Liver (tissue), 9 donors: Measurements from ENCODE around the gene KRT1. TPM values are rescaled to one million over a fixed set of nuclear protein-coding genes. Genes with fewer than 3 reads are reported as not detected.

Experiments used
- DNase-seq: peaks from one replicate; pipeline ENCODE4 v3.0.0-alpha.2; 2017; ENCODE audit warnings: low spot score
- H3K27ac ChIP-seq, 2 donors: one replicate each; pipeline ENCODE4 v1.7.0; 2013; ENCODE audit warnings: inconsistent platforms in 2 of 2, low read length in 2 of 2, control low read depth in 1 of 2, low read depth in 1 of 2, mild to moderate bottlenecking in 1 of 2
- H3K27me3 ChIP-seq, 4 donors: one replicate each; pipeline versions ENCODE4 v1.6.1 to v1.7.0; 2013; ENCODE audit warnings: low read length in 3 of 4, inconsistent platforms in 1 of 4, mild to moderate bottlenecking in 1 of 4, moderate library complexity in 1 of 4; ENCODE audit not compliant: control insufficient read depth in 4 of 4, insufficient read depth in 4 of 4
- H3K36me3 ChIP-seq, 4 donors: one replicate each; pipeline versions ENCODE4 v1.6.1 to v1.7.0; 2013; ENCODE audit warnings: low read length in 3 of 4, mild to moderate bottlenecking in 3 of 4, low read depth in 1 of 4, moderate library complexity in 1 of 4; ENCODE audit not compliant: control insufficient read depth in 4 of 4, insufficient read depth in 3 of 4
- H3K4me1 ChIP-seq, 4 donors: one replicate each; pipeline versions ENCODE4 v1.6.1 to v1.7.0; 2013; ENCODE audit warnings: low read length in 3 of 4, mild to moderate bottlenecking in 3 of 4, moderate library complexity in 1 of 4; ENCODE audit not compliant: control insufficient read depth in 4 of 4, insufficient read depth in 4 of 4
- H3K4me3 ChIP-seq, 3 donors: one replicate each; pipeline versions ENCODE4 v1.6.1 to v1.7.0; 2013; ENCODE audit warnings: low read length in 3 of 3, control low read depth in 1 of 3, low read depth in 1 of 3, mild to moderate bottlenecking in 1 of 3
- H3K9ac ChIP-seq, 2 donors: one replicate each; pipeline ENCODE4 v1.7.0; 2013; ENCODE audit warnings: low read length in 2 of 2, mild to moderate bottlenecking in 2 of 2, moderate library complexity in 2 of 2, control low read depth in 1 of 2, low read depth in 1 of 2
- H3K9me3 ChIP-seq, 4 donors: one replicate each; pipeline versions ENCODE4 v1.6.1 to v1.7.0; 2013; ENCODE audit warnings: low read length in 3 of 4; ENCODE audit not compliant: control insufficient read depth in 4 of 4
- ATF3 ChIP-seq: IDR thresholded peaks from 2 replicates; pipeline ENCODE4 v1.6.1; 2016; ENCODE audit warnings: antibody characterized with exemption
- CTCF ChIP-seq: fragments of 150-350 bp; IDR thresholded peaks from 2 replicates; pipeline ENCODE4 v1.5.1; 2017; ENCODE audit warnings: improper control_type of control experiment, low read depth, low read length; ENCODE audit not compliant: missing input control
- EGR1 ChIP-seq, 2 donors: IDR thresholded peaks; 2 replicates each; pipeline ENCODE4 v1.6.1; 2016 to 2018; ENCODE audit warnings: antibody characterized with exemption in 2 of 2, low read depth in 2 of 2
- FOXA1 ChIP-seq: IDR thresholded peaks from 2 replicates; pipeline ENCODE4 v1.6.1; 2016; ENCODE audit warnings: antibody characterized with exemption
- FOXA2 ChIP-seq: IDR thresholded peaks from 2 replicates; pipeline ENCODE4 v1.6.1; 2016; ENCODE audit warnings: antibody characterized with exemption
- GABPA ChIP-seq, 2 donors: IDR thresholded peaks in 1 of 2; conservative IDR thresholded peaks in 1 of 2; 2 replicates each; pipeline ENCODE4 v1.6.1; 2016; ENCODE audit warnings: antibody characterized with exemption in 2 of 2, mild to moderate bottlenecking in 1 of 2, moderate library complexity in 1 of 2
- HNF4A ChIP-seq, 2 donors: conservative IDR thresholded peaks; 2 replicates each; pipeline ENCODE4 v1.6.1; 2016; ENCODE audit warnings: antibody characterized with exemption in 2 of 2, mild to moderate bottlenecking in 2 of 2
- JUND ChIP-seq, 2 donors: IDR thresholded peaks; 2 replicates each; pipeline ENCODE4 v1.6.1; 2016; ENCODE audit warnings: antibody characterized with exemption in 2 of 2
- MAX ChIP-seq: IDR thresholded peaks from 2 replicates; pipeline ENCODE4 v1.6.1; 2016; ENCODE audit warnings: antibody characterized with exemption
- NR2F2 ChIP-seq: IDR thresholded peaks from 2 replicates; pipeline ENCODE4 v1.6.1; 2016; ENCODE audit warnings: antibody characterized with exemption
- RAD21 ChIP-seq, 2 donors: IDR thresholded peaks; 2 replicates each; pipeline ENCODE4 v1.6.1; 2016; ENCODE audit warnings: antibody characterized with exemption in 2 of 2, mild to moderate bottlenecking in 2 of 2
- REST ChIP-seq: IDR thresholded peaks from 2 replicates; pipeline ENCODE4 v1.6.1; 2016; ENCODE audit warnings: antibody characterized with exemption, mild to moderate bottlenecking
- RXRA ChIP-seq, 2 donors: IDR thresholded peaks; 2 replicates each; pipeline ENCODE4 v1.6.1; 2017 to 2018; ENCODE audit warnings: antibody characterized with exemption in 2 of 2, mild to moderate bottlenecking in 1 of 2
- SP1 ChIP-seq: IDR thresholded peaks from 2 replicates; pipeline ENCODE4 v1.6.1; 2018; ENCODE audit warnings: antibody characterized with exemption, mild to moderate bottlenecking
- TAF1 ChIP-seq: conservative IDR thresholded peaks from 2 replicates; pipeline ENCODE4 v1.6.1; 2016; ENCODE audit warnings: antibody characterized with exemption, mild to moderate bottlenecking
- YY1 ChIP-seq: IDR thresholded peaks from 2 replicates; pipeline ENCODE4 v1.6.1; 2016; ENCODE audit warnings: antibody characterized with exemption, mild to moderate bottlenecking
- ZBTB33 ChIP-seq: IDR thresholded peaks from 2 replicates; pipeline ENCODE4 v1.6.1; 2016; ENCODE audit warnings: antibody characterized with exemption
- WGBS: extraction: QIAGEN DNeasy Blood & Tissue Kit; methylation state at CpG from one replicate; pipeline ENCODE4 v1.1.7; 2013; 5-methylcytosine and 5-hydroxymethylcytosine counted together
- polyA plus RNA-seq, 2 donors: library from polyadenylated mRNA; stranded (reverse) in 1 of 2; unstranded in 1 of 2; fragments of 200-250 nt in 1 of 2; fragments of >200 nt in 1 of 2; fragmentation: Nextera tagmentation in 1 of 2; extraction: Ambion mirVana in 1 of 2; gene quantifications; one replicate each; pipeline versions ENCODE4 v1.2.1 to v1.2.3, GENCODE V29; 2013 to 2015
- total RNA-seq, 2 donors: library from RNA; depleted of rRNA; stranded (reverse); fragments of >200 nt; gene quantifications; one replicate each; pipeline ENCODE4 v1.2.3, GENCODE V29; 2014
- donor health status: healthy.
- donor health status: healthy.
- donor health status: healthy.
- donor health status: healthy.
- donor health status: healthy.

Gene KRT1
- total RNA-seq = 1 to 10 TPM in 1 of 2 donors, not detected in 1; 2.7 TPM
- polyA plus RNA-seq = under 1 TPM in 1 of 2 donors, not detected in 1; 0.14 TPM

- no peak within 1 kb of the TSS for H3K4me3 ChIP-seq
- H3K9ac ChIP-seq = no peak within 1 kb of the TSS
- TF ChIP-seq HNF4A (conservative IDR thresholded peaks at IDR 0.05) (no peak), NR2F2 (no peak), ATF3 (no peak), YY1 (no peak)
- H3K36me3 ChIP-seq = no peaks in the 10 kb centered on the region
- H3K27me3 ChIP-seq = peaks cover 0 to 3% (median 0%) of the 10 kb centered on the region in 4 donors
- no peaks in the 10 kb centered on the region for H3K9me3 ChIP-seq
- no peak within 1 kb of the TSS for H3K27ac ChIP-seq
- no peak for DNase-seq
- WGBS = 74% methylated on average over 3 of the region's 3 CpGs
- H3K4me1 ChIP-seq = no peaks in the 10 kb centered on the region
Measured at GRCh38 chr12:52680363-52680762, at the start of gene KRT1. Gene KRT1, minus strand, starts transcription at chr12:52680407. Its CDS starts 59 bp downstream, at chr12:52680348.

GRCh38 chr12:52729147-52729546 lies 48.9 kb upstream of the KRT1 start:
- Histone ChIP-seq H3K4me1 (no peaks in the 10 kb centered on the region), H3K27me3 (no peaks in the 10 kb centered on the region), H3K4me3 (no peak overlapping the region), H3K9me3 (no peaks in the 10 kb centered on the region), H3K27ac (no peak overlapping the region), H3K9ac (no peak overlapping the region), H3K36me3 (no peaks in the 10 kb centered on the region)
- no peak for TF ChIP-seq JUND (IDR thresholded peaks at IDR 0.05)
- no peak for TF ChIP-seq HNF4A (conservative IDR thresholded peaks at IDR 0.05)
- TF ChIP-seq RAD21 (IDR thresholded peaks at IDR 0.05) = no peak
- no peak for TF ChIP-seq SP1
- TF ChIP-seq EGR1 (IDR thresholded peaks at IDR 0.05; ENCODE audit: low read depth in 2 of 2) = no peak
- no peak for TF ChIP-seq MAX
- TF ChIP-seq GABPA (IDR thresholded peaks at IDR 0.05 in 1 of 2, conservative IDR thresholded peaks at IDR 0.05 in 1 of 2) = no peak
- no peak for TF ChIP-seq NR2F2
- no peak for TF ChIP-seq ATF3
- no peak for TF ChIP-seq RXRA (IDR thresholded peaks at IDR 0.05)
- no peak for TF ChIP-seq FOXA2
- no peak for TF ChIP-seq TAF1
- TF ChIP-seq ZBTB33 = no peak
- TF ChIP-seq REST = no peak
- no peak for TF ChIP-seq CTCF
- no peak for TF ChIP-seq FOXA1
- DNase-seq = no peak
- WGBS = 74% methylated on average over 10 of the region's 10 CpGs
